Gastroesophageal sphincter (tissue), 4 donors: ENCODE measurements around the gene INSR. TPM values are rescaled to one million over a fixed set of nuclear protein-coding genes. Genes with fewer than 3 reads are reported as not detected.

Source experiments
- ATAC-seq: fragments of 150-250 bp; one replicate; pipeline ENCODE4 v1.9.1; 2016; ENCODE audit warnings: mild to moderate bottlenecking, moderate library complexity
- H3K27ac ChIP-seq, 4 donors: fragments of 200-600 bp; sonication (generic) in 3 of 4; 1 replicate in 3 of 4; 2 replicates in 1 of 4; pipeline ENCODE4 v1.5.1; 2016 to 2019
- H3K27me3 ChIP-seq: fragments of 200-600 bp; sonication (generic); one replicate; pipeline ENCODE4 v1.5.1; 2019
- H3K36me3 ChIP-seq, 2 donors: fragments of 200-600 bp; sonication (generic); one replicate each; pipeline ENCODE4 v1.5.1; 2019; ENCODE audit warnings: control low read depth in 1 of 2
- H3K4me1 ChIP-seq, 3 donors: fragments of 200-600 bp; sonication (generic); 1 replicate in 2 of 3; 2 replicates in 1 of 3; pipeline ENCODE4 v1.5.1; 2016 to 2019; ENCODE audit warnings: control low read depth in 2 of 3
- H3K4me3 ChIP-seq, 2 donors: fragments of 200-600 bp; sonication (generic); one replicate each; pipeline ENCODE4 v1.5.1; 2019; ENCODE audit warnings: mild to moderate bottlenecking in 1 of 2, moderate library complexity in 1 of 2
- H3K9me3 ChIP-seq, 3 donors: fragments of 200-600 bp; sonication (generic); one replicate each; pipeline ENCODE4 v1.5.1; 2017 to 2019; ENCODE audit warnings: control low read depth in 2 of 3
- CTCF ChIP-seq, 4 experiments: fragments of 200-600 bp in 2 of 4; fragments of 450-650 bp in 2 of 4; sonication (generic) in 1 of 4; IDR thresholded peaks; one replicate each; pipeline ENCODE4 v1.5.1; 2017 to 2019; ENCODE audit warnings: antibody characterized with exemption in 4 of 4, mild to moderate bottlenecking in 2 of 4, moderate library complexity in 2 of 4
- EP300 ChIP-seq: sonication (generic); formaldehyde crosslinking; IDR thresholded peaks from one replicate; pipeline ENCODE4 v1.6.1; 2017; ENCODE audit warnings: antibody characterized with exemption, mild to moderate bottlenecking
- POLR2A ChIP-seq, 2 donors: fragments of 450-650 bp; IDR thresholded peaks; one replicate each; pipeline ENCODE4 v1.6.1; 2017; ENCODE audit warnings: antibody characterized with exemption in 2 of 2, mild to moderate bottlenecking in 2 of 2, moderate library complexity in 1 of 2
- POLR2AphosphoS5 ChIP-seq: sonication (generic); formaldehyde crosslinking; IDR thresholded peaks from one replicate; pipeline ENCODE4 v1.6.1; 2017; ENCODE audit warnings: antibody characterized with exemption
- WGBS, 2 donors: methylation state at CpG; one replicate each; pipeline ENCODE4 v1.1.5; 2018; ENCODE audit warnings: low coverage in 1 of 2; 5-methylcytosine and 5-hydroxymethylcytosine counted together
- total RNA-seq, 4 donors: library from RNA; depleted of rRNA; stranded (reverse); fragments of >200 nt; gene quantifications; one replicate each; pipeline ENCODE4 v1.1.0, GENCODE V29; 2016

INSR gene
- total RNA-seq, 4 donors from 2014 or later: 67.6 to 95.6 (median 81.2) TPM

- ATAC-seq: no peak
- no peak for TF ChIP-seq POLR2A (IDR thresholded peaks at IDR 0.05)
- TF ChIP-seq CTCF (IDR thresholded peaks at IDR 0.05): no peak
- no peak for TF ChIP-seq EP300
- no peak for TF ChIP-seq POLR2AphosphoS5
- H3K4me3 ChIP-seq: no peak overlapping the region
- H3K9me3 ChIP-seq: no peaks in the 10 kb centered on the region
- no peaks in the 10 kb centered on the region for H3K36me3 ChIP-seq
- peaks cover 0 to 51% (median 4%) of the 10 kb centered on the region in 3 donors for H3K4me1 ChIP-seq
- peak overlapping the region in 3 of 4 donors; percentile 71 to 79 (median 78) for H3K27ac ChIP-seq
- H3K27me3 ChIP-seq: no peaks in the 10 kb centered on the region
- 83 to 100% methylated on average over 1 of the region's 10 CpGs for WGBS, 2 donors
Measured at GRCh38 chr19:7225741-7226140, 68.5 kb downstream of the INSR start.

GRCh38 chr19:7224995-7225394 is 69.2 kb downstream of the INSR start:
- WGBS, 2 donors: 100% methylated on average over 4 of the region's 7 CpGs; no CpG with 5 or more reads in 1 of the 2 donors
- H3K4me3 ChIP-seq: no peak overlapping the region
- no peaks in the 10 kb centered on the region for H3K27me3 ChIP-seq
- no peak for ATAC-seq
- H3K27ac ChIP-seq: peak overlapping the region in 3 of 4 donors; percentile 71 to 79 (median 78)
- no peaks in the 10 kb centered on the region for H3K36me3 ChIP-seq
- TF ChIP-seq POLR2AphosphoS5: no peak
- no peak for TF ChIP-seq EP300
- H3K4me1 ChIP-seq: peaks cover 0 to 50% (median 4%) of the 10 kb centered on the region in 3 donors
- no peaks in the 10 kb centered on the region for H3K9me3 ChIP-seq

GRCh38 chr19:7224209-7224686 is 70.0 kb downstream of the INSR start:
- peak; percentile 85 for ATAC-seq
- peak; percentile 61 for TF ChIP-seq POLR2AphosphoS5
- TF ChIP-seq POLR2A (IDR thresholded peaks at IDR 0.05): no peak
- no peak for TF ChIP-seq CTCF (IDR thresholded peaks at IDR 0.05)
- TF ChIP-seq EP300: no peak
- H3K27me3 ChIP-seq: no peaks in the 10 kb centered on the region
- WGBS, 2 donors: 8 to 33% methylated on average over 7 to 15 of the region's 18 CpGs
- H3K4me3 ChIP-seq: peak overlapping the region in 1 of 2 donors; percentile 23
- peaks cover 0 to 50% (median 4%) of the 10 kb centered on the region in 3 donors for H3K4me1 ChIP-seq
- no peaks in the 10 kb centered on the region for H3K9me3 ChIP-seq
- H3K27ac ChIP-seq: peak overlapping the region; percentile 18 to 79 (median 74)
- H3K36me3 ChIP-seq: no peaks in the 10 kb centered on the region

GRCh38 chr19:7223429-7223828 is 70.8 kb downstream of the INSR start:
- H3K27me3 ChIP-seq: no peaks in the 10 kb centered on the region
- TF ChIP-seq EP300 (no peak), POLR2A (IDR thresholded peaks at IDR 0.05) (no peak), CTCF (IDR thresholded peaks at IDR 0.05) (no peak), POLR2AphosphoS5 (no peak)
- ATAC-seq: no peak
- peaks cover 0 to 50% (median 4%) of the 10 kb centered on the region in 3 donors for H3K4me1 ChIP-seq
- H3K36me3 ChIP-seq: no peaks in the 10 kb centered on the region
- H3K9me3 ChIP-seq: no peaks in the 10 kb centered on the region
- H3K4me3 ChIP-seq: no peak overlapping the region
- H3K27ac ChIP-seq: peak overlapping the region in 3 of 4 donors; percentile 17 to 79 (median 78)
- WGBS, 2 donors: 100% methylated on average over 1 of the region's 1 CpG; no CpG with 5 or more reads in 1 of the 2 donors

- no peak overlapping the region for H3K4me3 ChIP-seq
- H3K4me1 ChIP-seq: peaks cover 0 to 21% (median 0%) of the 10 kb centered on the region in 3 donors
- 64% methylated on average over 2 of the region's 2 CpGs; no CpG with 5 or more reads in 1 of the 2 donors for WGBS, 2 donors
- H3K27ac ChIP-seq: no peak overlapping the region
- ATAC-seq: no peak
- no peak for TF ChIP-seq EP300
- H3K27me3 ChIP-seq: no peaks in the 10 kb centered on the region
- H3K9me3 ChIP-seq: no peaks in the 10 kb centered on the region
- H3K36me3 ChIP-seq: no peaks in the 10 kb centered on the region
Measured at GRCh38 chr19:7219056-7219455, 75.2 kb downstream of the INSR start.

GRCh38 chr19:7217861-7218260 is 76.4 kb downstream of the INSR start:
- H3K4me1 ChIP-seq: peaks cover 0 to 23% (median 0%) of the 10 kb centered on the region in 3 donors
- H3K4me3 ChIP-seq: no peak overlapping the region
- 50 to 77% methylated on average over 2 to 6 of the region's 6 CpGs for WGBS, 2 donors
- H3K27me3 ChIP-seq: no peaks in the 10 kb centered on the region
- no peak overlapping the region for H3K27ac ChIP-seq
- H3K9me3 ChIP-seq: no peaks in the 10 kb centered on the region
- no peak for TF ChIP-seq POLR2A (IDR thresholded peaks at IDR 0.05)
- no peak for TF ChIP-seq EP300
- TF ChIP-seq CTCF (IDR thresholded peaks at IDR 0.05): no peak
- no peak for TF ChIP-seq POLR2AphosphoS5
- no peaks in the 10 kb centered on the region for H3K36me3 ChIP-seq
- ATAC-seq: no peak
